GM18526 (cell line): ENCODE results near the gene SNX10.

ENCODE experiments used
- POLR2A ChIP-seq: IDR thresholded peaks from 3 replicates; pipeline ENCODE4 v1.6.1; 2011; ENCODE audit not compliant: insufficient read length; ENCODE audit errors: extremely low read depth

Gene SNX10

DNA sequence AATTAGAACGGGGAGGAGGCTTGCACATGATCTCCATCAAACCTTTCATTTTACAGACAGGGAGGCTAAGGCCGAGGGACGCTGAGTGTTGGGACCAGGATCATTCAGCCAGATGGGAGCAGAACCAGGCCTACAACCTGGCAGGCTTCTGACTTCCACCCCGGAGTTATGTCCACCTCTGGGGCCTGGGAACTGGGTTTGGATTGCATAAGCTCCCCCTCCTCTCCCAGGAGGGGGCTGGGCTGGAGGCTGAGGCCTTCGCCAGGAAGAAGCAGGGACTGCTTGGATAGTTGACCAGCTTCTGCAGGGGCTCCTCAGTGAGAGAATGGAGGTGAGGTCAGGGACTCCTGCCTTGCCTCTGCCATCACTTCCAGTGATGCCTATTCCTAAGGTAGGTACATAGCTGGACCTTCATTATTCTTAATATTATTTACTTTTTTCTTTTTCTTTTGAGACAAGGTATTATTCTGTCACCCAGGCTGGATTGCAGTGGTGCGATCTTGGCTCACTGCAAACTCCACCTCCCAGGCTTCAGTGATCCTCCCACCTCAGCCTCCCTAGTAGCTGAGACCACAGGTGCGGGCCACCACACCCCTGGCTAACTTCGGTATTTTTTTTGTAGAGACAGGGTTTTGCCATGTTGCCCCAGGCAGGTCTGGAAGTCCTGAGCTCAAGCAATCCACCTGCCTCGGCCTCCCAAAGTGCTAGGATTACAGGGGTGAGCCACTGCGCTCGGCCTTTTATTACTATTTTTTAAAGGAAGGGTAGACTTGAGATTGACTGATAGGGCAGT, 1.3 kb downstream of the SNX10 start:
- no peak for TF ChIP-seq POLR2A

DNA sequence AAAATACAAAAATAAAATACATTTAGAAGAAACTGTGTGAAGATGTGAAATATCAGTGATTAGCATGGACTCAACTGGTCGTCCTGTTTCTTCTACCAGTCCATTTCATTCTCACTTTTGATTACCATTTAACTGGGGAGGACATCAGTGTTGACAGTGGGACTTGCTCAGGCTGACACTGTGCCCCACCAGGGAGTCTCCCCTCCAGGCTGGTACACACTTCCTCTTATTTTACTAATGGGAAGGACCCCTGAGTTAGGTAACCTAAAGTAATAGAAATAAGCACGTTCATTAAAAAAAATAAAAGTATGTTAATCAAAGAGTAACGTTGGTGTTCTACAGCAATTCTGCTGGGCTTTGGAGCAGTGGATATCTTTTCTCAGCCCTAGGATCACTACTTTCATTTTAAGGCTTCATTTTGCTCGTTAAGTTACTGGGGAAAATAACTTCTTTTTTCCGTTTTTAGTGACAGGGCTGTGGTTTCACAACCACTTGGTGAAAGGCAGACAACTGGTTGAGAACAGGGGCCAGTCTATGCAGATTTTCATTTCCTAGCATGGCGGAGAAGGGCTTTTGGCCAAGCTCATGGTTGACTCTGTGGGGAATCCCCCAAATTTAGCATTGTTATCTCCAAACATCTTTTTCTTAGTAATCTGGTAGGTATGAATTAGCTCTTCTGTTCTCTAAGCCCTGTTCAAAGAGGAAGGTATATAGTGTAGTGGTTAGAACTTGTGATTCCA, 2.1 kb downstream of the SNX10 start:
- no peak for TF ChIP-seq POLR2A

DNA sequence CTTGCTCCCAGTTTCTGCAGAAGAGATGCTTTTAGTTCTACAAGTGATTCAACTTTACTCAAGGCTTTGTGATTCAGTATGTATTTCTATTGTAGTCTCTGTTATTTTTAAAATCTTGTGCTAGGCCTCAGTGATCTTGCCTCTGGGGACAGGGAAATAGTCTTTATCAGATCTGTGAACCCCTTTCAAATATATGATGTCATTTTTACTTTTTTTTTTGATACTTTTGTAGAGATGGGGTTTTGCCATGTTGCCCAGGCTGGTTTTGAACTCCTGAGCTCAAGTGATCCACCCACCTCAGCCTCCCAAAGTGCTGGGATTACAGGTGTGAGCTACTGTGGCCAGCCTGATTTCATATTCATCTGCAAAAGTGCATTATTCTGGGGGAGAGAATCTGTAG, 3.4 kb downstream of the SNX10 start:
- TF ChIP-seq POLR2A: no peak

DNA sequence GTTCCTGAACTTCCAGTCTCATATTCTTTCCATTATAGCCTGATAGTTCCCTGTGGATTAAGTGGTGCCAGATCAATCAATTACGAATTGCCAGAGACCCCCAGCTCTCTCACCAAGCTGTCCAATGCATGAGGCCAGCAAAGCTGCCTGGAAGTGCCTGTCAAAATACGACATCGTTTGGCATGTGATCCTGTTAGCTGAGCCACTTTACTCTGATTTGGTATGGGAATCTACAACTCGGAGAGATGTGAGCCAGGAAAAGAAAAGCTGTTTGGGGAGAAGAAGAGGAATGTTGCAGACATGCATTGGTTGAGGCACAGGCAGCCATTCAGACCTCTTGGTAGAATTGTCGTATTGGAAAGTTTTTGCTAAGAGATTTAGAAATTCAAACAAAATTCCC, 3.9 kb downstream of the SNX10 start:
- no peak for TF ChIP-seq POLR2A

DNA sequence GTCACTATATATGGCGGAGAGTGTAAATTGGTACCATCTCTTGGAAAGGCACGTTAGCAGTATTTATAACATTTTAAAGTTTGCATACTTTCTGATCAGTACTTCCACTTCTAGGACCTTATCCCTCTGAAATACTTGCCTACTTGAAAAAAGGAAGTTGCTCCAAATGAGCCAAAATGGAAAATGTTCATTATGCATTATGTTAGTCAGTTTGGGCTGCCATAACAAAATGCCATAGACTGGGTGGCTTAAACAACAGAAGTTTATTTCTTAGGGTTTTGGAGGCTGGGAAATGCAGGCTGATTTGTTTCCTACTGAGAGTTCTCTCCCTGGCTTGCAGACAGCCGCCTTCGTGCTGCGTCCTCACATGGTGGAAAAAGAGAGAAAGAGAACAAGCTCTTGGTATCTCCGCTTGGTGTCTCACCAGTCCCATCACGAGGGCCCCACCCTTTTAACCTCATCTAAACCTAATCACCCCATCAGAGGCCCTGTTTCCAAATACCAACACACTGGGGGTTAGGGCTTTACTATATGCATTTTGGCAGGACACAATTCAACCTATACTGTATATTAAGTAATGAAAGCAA, 6.9 kb downstream of the SNX10 start:
- TF ChIP-seq POLR2A: no peak

DNA sequence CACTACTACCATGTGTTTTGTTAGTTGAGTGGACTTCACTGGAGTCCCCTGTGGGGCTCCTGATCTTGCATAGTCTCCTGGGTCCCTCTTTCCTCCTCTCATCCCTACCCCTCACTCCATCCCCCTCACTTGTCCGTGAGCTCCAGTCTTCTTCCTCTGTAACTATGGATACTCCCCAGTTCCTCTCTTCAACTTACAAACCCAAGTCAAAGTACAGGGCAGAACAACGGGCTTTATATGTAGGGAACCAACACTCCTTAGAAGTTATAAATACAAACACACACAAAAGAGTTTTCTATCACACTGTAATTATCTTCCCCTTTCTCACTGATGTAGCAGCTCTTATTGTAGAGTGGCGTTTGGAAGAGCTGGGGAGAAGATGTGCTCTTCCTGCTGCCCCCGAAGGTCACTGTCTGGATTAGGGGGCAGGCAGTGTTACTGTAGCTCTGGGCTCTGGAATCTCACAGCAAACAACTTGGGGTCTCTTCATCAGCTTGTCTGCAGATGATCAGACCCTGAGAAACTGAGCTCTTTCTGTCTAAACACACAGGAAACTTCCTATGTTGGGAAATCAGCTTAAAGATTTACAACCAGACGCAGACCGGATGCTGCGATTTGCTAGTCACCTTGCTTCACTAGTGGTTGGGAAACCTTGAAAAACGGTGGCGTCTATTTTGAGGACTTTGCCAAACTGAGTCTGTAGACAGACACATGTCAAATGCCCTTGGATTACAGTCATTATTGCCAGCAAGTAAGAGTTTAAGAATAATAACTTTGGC, 13.6 kb downstream of the SNX10 start:
- no peak for TF ChIP-seq POLR2A

DNA sequence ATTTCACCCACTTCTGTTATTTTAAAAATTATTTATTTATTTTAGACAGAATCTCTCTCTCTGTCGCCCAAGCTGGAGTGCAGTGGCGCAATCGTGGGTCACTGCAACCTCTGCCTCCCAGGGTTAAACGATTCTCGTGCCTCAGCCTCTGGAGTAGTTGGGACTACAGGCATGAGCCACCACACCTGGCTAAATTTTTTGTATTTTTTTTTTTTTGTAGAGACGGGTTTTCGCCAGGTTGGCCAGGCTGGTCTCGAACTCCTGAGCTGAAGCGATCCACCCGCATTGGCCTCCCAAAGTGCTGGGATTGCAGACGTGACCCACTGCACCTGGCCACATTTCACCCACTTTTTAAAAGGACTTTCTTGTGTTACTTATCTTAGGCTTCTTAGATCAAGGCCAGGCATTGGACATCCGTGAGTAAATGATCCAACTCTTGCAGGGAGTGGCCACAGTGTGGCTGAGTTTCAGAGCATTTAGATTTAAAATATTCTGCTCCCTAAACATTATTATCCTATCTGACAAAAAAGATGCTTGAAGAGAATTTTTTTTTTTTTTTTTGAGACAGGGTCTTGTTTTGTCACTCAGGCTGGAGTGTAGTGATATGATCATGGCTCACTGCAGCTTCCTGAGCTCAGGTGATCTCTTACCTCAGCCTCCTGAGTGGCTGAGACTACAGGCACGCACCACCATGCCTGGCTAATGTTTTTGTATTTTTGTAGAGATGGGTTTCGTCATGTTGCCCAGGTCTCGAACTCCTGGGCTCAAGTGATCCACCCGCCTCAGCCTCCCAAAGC, 14.4 kb downstream of the SNX10 start:
- no peak for TF ChIP-seq POLR2A

DNA sequence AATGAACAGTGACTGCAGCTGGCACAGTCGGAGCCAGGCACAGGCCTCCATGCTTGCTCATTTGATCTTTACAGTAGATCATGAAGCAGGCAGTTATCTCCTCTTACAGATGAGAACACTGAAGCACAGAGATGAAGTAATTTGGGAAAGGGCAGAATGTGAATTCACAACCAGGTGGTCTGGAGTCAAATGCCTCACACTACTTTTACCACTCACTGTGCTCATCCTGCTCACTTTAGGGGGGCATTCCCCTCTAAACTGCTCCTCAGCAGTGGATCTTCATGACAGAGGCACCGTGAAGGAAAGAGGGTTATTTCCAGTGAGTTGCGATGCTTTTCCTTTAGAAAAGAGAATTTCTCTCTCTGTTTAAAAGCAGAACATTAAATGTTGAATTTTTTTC, 15.1 kb downstream of the SNX10 start:
- no peak for TF ChIP-seq POLR2A

DNA sequence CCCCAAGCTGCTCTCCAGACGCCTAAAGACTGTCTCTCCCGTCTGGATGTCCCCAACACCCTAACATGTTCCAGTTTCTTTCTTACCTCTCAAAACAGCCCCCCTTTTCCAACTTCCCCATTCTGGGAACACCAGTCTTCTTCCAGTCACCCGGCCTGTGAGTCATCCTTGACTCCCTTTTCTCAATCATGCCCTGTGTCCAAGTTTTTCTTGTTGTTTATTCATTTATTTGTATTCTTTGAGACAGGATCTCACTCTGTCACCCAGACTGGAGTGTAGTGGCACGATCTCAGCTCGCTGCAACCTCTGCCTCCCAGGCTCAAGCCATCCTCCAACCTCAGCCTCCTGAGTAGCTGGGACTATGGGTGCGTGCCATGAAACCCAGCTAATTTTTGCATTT, 15.6 kb downstream of the SNX10 start:
- no peak for TF ChIP-seq POLR2A

DNA sequence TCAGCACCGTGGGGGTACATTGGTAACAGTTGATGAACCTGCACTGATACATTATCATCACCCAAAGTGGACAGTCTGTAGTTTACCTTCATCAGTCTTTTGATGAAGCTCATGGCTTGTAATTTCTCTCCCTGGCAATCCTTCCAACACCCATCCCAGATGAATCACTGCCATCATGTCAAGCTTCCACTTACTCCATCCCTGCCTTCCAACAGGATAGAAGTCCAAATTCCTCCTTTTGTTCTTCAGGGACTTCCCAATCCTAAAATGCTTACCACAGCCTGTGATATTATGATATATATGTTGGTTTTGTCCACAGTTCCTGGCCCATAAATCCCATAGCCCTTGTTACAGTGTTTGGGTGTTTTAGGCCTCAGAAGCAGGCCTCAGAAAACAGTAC, 16.1 kb downstream of the SNX10 start:
- TF ChIP-seq POLR2A: no peak

DNA sequence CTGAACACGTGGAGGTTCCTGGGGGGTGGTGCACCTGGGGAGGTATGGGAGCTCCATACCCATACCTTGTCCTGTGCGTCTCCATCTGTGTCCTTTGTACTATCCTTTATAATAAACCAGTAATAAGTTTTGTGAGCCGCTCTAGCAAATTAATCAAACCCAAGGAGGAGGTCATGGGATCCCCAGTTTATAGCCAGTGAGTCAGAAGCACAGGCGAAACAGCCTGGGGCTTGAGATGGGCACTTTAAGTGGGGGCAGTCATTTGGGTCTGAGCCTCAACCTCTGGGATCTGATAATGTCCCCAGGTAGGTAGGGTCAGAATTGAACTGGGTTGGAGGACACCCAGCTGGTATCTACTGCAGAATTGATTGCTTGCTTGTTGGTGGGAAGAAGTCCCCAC, 16.9 kb downstream of the SNX10 start:
- TF ChIP-seq POLR2A: no peak

DNA sequence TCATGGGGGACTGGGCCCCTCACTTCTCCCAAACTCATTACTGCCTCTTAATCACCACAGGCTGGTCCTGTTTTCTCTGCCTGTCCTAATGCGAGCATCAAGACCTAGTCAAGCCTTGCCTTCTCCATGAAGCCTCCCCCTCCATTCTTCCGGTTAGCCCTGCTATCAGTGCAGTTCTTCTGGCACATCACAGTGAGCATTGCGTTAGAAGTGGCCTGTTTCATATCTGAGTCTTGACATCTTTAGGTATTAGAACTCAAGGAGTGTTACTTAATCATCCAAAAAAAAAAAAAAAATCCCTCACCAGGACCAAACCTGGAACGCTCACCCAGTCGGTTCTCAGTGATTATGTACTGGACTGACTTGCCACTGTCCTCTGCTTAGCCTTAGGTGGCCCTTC, 17.4 kb downstream of the SNX10 start:
- TF ChIP-seq POLR2A: no peak

DNA sequence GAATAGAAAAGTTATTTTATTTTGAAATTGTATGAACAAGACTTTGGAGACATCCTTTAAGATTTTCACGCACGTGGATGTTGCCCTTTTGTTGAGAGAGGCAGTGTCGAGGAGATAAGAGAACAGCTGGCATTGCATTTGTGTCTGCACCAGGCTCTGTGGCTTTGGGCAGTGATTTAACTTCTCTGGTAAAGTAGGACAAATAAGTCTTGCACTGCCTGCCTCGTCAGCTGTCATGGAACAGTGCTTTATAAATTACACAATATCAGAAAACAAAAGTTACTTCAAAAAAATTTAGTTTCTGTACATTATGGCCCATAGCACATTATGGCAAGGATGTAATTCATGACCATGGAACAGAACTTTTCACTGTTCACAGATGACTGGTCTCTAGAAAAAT, 20.1 kb downstream of the SNX10 start:
- no peak for TF ChIP-seq POLR2A

DNA sequence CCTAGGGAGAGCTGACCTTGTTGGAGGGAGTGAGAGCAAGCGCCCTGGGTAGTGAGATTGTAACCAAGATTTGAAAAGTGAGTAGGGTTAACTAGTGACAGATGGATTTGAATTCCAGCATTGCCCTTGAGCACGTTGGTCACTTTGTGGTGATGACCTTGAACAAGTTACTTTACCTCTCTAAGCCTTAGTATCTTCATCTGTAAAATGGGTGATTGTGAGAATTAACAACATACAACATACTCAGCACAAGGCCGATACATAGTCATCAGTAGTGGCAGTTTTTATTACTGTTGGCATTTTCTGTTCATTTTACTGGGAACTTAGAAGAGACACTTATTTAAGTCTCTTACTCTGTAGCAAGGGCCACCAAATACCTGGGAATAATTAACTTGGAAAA, 25.5 kb downstream of the SNX10 start:
- TF ChIP-seq POLR2A: no peak

DNA sequence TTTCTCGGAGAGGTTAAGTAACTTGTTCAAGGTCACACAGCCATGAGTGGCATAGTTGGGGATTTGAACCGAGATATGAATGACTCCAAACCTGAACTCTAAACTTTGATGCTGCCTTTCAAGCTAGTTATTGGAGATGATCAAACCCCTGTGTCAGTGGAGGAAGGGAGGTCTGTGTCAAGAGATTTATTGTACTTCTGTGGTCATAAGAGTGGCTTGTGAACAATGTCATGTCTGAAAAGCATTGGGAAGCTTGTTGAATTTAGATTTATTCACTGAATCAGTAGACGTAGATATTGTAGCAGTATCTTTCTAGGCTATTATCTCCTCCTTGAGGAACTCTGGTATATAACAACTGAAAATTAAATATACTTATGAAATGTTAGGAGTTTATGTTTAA, 27.3 kb downstream of the SNX10 start:
- TF ChIP-seq POLR2A: no peak
